ENCODE results near the gene SPAG5.
A peak's percentile ranks its signal among the peaks of the same experiment; 100 is the strongest.
"Not testable (repeated sequence)": the region's sequence is repeated elsewhere in the genome, so short reads cannot be mapped to it uniquely, and the experiment has no call there.

SPAG5 gene

DNA sequence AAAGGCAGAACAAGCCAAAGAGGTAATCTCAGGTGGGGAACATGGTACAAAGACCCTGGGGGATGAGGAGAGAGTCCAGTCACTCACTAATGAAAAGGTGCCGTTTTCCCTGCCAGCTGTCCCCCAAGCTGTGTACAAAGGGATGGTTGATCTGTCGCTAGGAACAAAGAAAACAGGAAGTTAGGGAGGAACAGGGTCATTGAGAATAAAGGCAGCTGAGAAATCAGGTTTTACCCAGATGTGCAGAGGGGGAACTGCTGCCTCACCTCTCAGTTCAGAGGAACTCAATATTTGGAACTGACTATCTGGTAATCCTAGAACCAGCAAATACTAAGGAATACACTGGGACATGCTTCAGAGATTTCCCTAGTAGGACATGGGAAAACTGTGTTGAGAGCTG lies 13.7 kb upstream of the SPAG5 start:
- Histone ChIP-seq H3K4me3 (no peak overlapping the region), H3K27ac (no peak overlapping the region)
- no peak for DNase-seq (ENCODE audit: low spot score)
- TF ChIP-seq, protein P1, sequence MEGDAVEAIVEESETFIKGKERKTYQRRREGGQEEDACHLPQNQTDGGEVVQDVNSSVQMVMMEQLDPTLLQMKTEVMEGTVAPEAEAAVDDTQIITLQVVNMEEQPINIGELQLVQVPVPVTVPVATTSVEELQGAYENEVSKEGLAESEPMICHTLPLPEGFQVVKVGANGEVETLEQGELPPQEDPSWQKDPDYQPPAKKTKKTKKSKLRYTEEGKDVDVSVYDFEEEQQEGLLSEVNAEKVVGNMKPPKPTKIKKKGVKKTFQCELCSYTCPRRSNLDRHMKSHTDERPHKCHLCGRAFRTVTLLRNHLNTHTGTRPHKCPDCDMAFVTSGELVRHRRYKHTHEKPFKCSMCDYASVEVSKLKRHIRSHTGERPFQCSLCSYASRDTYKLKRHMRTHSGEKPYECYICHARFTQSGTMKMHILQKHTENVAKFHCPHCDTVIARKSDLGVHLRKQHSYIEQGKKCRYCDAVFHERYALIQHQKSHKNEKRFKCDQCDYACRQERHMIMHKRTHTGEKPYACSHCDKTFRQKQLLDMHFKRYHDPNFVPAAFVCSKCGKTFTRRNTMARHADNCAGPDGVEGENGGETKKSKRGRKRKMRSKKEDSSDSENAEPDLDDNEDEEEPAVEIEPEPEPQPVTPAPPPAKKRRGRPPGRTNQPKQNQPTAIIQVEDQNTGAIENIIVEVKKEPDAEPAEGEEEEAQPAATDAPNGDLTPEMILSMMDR (IDR thresholded peaks at IDR 0.05): no peak

DNA sequence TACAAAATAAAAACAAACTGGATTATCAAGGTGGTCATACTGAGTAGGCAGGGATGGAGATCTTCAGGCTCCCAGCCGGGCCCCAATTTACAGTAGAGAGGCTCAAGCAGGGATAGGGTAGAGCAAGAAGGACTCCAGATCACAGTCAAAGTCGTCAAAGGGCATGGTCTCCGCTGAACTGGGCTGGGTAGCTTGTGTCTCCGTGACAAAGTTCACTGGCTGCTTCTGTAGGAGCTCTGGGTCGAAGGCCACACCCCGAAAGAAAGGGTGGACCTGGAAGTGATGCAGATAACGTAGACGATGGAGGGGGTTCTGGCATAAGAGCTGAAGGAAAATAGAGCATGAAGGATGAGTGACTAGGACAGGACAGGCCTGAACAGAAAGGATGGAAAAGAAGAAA lies 11.6 kb upstream of the SPAG5 start:
- TF ChIP-seq, protein P1 (IDR thresholded peaks at IDR 0.05): no peak
- Histone ChIP-seq H3K4me3 (no peak overlapping the region), H3K27ac (no peak overlapping the region)
- peak; percentile 36 for DNase-seq (ENCODE audit: low spot score)

DNA sequence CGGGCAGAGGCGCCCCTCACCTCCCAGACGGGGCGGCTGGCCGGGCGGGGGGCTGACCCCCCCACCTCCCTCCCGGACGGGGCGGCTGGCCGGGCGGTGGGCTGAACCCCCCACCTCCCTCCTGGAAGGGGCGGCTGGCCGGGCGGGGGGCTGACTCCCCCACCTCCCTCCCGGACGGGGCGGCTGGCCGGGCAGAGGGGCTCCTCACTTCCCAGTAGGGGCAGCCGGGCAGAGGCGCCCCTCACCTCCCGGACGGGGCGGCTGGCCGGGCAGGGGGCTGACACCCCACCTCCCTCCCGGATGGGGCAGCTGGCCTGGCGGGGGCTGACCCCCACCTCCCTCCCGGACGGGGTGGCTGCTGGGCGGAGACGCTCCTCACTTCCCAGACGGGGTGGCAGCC lies 5.2 kb upstream of the SPAG5 start:
- not testable (repeated sequence) for DNase-seq (ENCODE audit: low spot score); H3K27ac ChIP-seq; H3K4me3 ChIP-seq

DNA sequence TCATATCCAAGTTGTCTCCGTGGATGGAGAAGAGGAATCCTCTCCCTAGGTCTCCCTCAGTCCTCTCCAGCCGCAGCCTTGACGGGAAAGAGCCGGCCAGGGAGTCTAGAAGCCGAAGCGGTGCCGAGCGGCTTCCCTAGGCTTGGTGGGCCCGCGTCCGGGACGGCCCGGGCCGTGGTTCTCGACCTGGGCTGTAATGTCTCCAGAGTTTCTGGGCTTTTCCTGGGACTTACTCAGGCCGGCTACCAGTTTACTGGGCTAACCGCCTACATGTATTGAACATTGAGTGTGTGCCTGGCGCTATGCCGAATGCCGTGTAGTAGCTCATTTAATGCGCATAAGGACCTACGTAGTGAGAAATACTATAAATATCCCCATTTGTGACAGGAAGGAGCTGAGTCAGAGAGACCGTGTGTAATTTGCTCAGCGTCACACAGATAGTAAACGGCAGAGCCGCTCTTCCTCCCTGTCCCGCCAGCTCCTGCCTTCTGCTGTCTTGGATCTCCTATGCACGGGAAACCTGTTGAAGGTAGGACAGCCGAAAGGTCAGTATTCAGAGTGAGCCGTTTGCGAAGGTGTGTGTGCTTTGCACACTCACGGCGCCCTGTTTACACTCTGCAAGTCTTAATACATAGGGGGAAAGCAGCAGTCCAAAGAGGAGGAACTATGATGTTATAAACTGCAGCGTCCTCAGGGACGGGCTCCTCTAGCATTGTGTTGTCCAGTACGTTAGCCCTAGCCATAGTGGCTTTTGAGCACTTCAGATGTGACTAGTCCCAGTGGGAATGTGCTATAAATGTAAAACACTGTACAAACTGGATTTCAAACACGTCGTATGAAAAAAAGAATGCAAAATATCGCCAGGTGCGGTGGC lies 723 bp upstream of the SPAG5 start:
- Histone ChIP-seq H3K4me3 (peak overlapping the region; percentile 73), H3K27ac (peak overlapping the region; percentile 90 to 92)
- DNase-seq (ENCODE audit: low spot score): peak; percentile 85
- TF ChIP-seq, protein P1 (IDR thresholded peaks at IDR 0.05): no peak

DNA sequence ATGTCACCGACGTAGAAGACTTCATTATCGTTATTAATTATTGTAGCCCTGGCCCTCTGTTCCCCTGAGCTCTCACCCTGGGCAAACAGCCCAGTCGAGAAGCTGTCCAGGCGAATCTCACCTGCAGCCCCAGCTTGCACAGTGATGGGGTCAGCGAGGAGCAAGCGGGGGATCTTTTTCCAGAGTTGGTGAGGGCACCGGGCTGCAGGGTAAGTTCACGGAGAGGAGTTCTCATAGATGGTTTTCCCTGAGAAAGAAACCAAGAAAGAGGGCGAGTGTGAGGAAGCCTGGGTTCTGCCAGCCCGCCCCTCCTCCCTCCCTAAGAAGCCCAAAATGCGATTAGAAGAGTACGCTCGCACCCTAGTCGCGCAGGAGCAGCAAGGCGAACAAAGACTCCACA lies 436 bp downstream of the SPAG5 start:
- peak; percentile 62 for DNase-seq (ENCODE audit: low spot score)
- Histone ChIP-seq H3K27ac (peak overlapping the region; percentile 90 to 92), H3K4me3 (peak overlapping the region; percentile 73)

DNA sequence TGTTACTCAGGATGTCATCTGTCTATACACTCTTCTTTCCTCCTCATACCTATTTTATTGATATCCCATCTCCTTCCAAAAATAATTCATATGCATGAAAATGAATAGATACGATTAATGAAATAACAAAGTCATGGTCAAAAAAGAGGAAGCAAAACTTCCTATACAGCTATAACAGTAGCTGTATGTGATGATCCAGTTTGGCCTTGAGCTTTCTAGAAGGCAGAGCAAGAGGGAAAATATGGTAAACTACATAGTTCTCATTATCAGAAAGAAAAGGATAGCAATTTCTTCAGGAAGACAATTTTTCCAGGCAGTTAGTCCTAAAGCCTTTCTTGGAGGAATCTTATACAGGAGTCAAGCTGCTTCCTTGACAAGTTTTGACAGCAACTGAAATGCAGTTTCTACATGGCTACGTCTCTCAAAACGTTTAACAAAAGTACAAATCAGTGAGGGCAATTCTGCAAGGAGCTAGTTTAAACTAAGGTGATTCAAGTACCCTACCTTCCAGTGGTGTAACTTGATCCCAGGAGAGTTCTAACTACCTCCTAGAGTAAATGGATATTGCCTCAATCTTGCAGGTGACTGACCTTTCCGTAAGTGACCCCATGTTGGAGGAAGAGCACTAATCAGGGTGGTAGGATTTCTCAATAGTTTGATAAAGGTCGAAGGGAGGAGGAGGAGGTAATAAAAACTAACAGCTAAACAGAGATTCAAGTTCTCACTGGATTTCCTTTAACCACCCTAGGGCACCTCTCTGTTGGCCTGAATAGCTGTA lies 1.0 kb downstream of the SPAG5 start:
- no peak overlapping the region for H3K27ac ChIP-seq
- TF ChIP-seq, protein P1 (IDR thresholded peaks at IDR 0.05): no peak
- peak overlapping the region; percentile 73 for H3K4me3 ChIP-seq
- DNase-seq (ENCODE audit: low spot score): no peak

More for the DNA sequence above, 436 bp downstream of the SPAG5 start:
- TF ChIP-seq, protein P1 (IDR thresholded peaks at IDR 0.05): no peak

DNA sequence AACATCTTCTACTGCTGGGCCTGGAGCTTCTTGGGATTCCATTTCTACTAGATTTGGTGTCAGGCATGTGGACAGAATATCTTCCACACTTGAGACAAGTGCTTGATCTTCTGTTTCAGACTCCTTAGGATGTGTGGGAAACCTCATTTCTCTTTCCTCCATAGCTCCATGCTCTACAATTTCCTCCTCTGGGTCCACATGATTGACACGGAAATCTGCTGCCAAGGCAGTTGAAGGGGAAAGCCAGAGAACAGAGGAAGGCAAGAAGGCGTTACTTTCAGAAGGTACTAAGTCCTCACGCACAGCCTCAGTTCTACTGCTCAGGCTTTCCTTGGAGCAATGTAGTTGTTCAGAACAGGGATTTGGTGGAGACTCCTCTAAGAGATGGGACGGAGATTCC lies 6.6 kb downstream of the SPAG5 start:
- no peak for DNase-seq (ENCODE audit: low spot score)
- Histone ChIP-seq H3K27ac (no peak overlapping the region), H3K4me3 (no peak overlapping the region)
- TF ChIP-seq, protein P1 (IDR thresholded peaks at IDR 0.05): no peak
